Activated CD8-positive, alpha-beta T cell treated with anti-CD3 and anti-CD28 coated beads for 36 hours (primary cell): Measurements from ENCODE around the gene HOXD10. TPM values are rescaled to one million over a fixed set of nuclear protein-coding genes. Genes with fewer than 3 reads are reported as not detected.
A peak's percentile ranks its signal among the peaks of the same experiment; 100 is the strongest.

Experiments used
- ATAC-seq: fragments of 200-7000 bp; cut with Tn5 transposase; one replicate; pipeline ENCODE4 v1.10.0; 2021; ENCODE audit warnings: mild to moderate bottlenecking, moderate library complexity
- CTCF ChIA-PET: fragments of 350-600 bp; sonication (Branson Sonifier 250); formaldehyde crosslinking; loops from one replicate; lab custom pipeline; 2021; ENCODE audit warnings: antibody characterized with exemption; lab: Charles Lee
- POLR2A ChIA-PET: fragments of 350-600 bp; sonication (Branson Sonifier 250); formaldehyde crosslinking; loops from one replicate; lab custom pipeline; 2021; ENCODE audit warnings: antibody characterized with exemption; lab: Charles Lee
- DNase-seq: peaks from one replicate; pipeline ENCODE4 v3.0.0-alpha.2; 2020
- H3K27ac Mint-ChIP-seq: one replicate; pipeline ENCODE4 v1.8.0; 2021; ENCODE audit warnings: mild to moderate bottlenecking, mixed read lengths
- H3K27me3 Mint-ChIP-seq: one replicate; pipeline ENCODE4 v1.8.0; 2021; ENCODE audit warnings: mixed read lengths
- H3K36me3 Mint-ChIP-seq: one replicate; pipeline ENCODE4 v1.8.0; 2021; ENCODE audit warnings: low read depth, mixed read lengths
- H3K4me1 Mint-ChIP-seq: one replicate; pipeline ENCODE4 v1.8.0; 2021; ENCODE audit warnings: low read depth, mixed read lengths
- H3K4me3 Mint-ChIP-seq: one replicate; pipeline ENCODE4 v1.8.0; 2021; ENCODE audit warnings: mild to moderate bottlenecking, moderate library complexity, mixed read lengths
- H3K9me3 Mint-ChIP-seq: one replicate; pipeline ENCODE4 v1.8.0; 2021; ENCODE audit warnings: mixed read lengths
- intact Hi-C: fragments of 100-400 bp; cut with micrococcal nuclease; formaldehyde crosslinking; loops from one replicate; pipeline ENCODE4 v1.10.0; 2022
- total RNA-seq, 2 experiments: library from RNA; stranded (reverse); gene quantifications; one replicate each; pipeline ENCODE4 v1.2.3, GENCODE V29; 2021
- TF ChIP-seq, protein P1 (sequence below): fragments of 200-600 bp; IDR thresholded peaks from one replicate; pipeline ENCODE4 v1.8.0; 2022; ENCODE audit warnings: antibody characterized with exemption, mild to moderate bottlenecking

HOXD10 gene
- total RNA-seq, 2 experiments from 2014 or later = not detected

DNA sequence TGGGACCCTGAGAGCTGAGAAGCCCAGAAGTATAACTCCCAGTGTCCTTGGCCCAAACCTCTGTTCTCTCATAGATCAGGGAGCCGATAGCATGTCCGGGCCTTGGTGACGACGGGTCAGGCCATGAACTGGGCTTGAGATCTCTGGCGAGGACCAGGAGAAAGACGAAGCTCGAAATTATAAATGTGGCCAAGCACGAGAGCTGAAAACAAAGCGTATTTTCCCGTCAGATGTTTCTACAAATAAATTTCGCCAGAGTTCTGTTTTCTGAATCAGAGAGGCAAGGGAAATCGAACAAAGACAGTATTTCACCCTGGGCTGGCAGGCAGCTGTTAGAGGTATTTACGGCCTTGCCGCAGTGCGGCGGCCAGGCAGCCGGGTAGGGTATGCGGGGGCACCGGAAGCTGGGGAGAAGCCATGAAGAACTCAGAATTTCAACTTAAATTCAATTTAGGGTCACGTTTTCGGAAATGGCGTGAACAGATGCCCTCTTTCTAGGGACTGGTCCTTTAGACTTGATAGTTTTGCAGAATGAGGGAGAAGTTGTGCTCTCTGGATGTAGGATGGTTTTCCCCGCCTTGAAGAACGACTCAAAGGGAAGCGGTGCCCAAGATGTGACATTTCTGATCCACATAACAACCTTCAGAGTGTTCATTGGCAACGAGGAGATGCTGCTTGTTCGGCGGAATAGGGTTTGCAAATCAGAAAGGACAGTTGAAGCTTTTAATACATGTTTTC is 22.5 kb downstream of the HOXD10 start:
- Mint-ChIP-seq H3K4me1 (peaks cover 27% of the 10 kb centered on the region), H3K36me3 (peaks cover 5% of the 10 kb centered on the region), H3K27ac (no peak overlapping the region), H3K9me3 (no peaks in the 10 kb centered on the region), H3K4me3 (no peak overlapping the region), H3K27me3 (peaks cover 70% of the 10 kb centered on the region)
- DNase-seq = no peak
- ATAC-seq = no peak
- ChIA-PET CTCF (interaction anchor here (0.9 to 8.4 kb wide), 18 partner anchors 8 to 999 kb away, joined by 3 to 117 read pairs (median 10); partner anchors contain the start of genes HOXD4 and HOXD8), POLR2A (no interaction called here)
- intact Hi-C loops = no loop called here
- TF ChIP-seq, protein P1, sequence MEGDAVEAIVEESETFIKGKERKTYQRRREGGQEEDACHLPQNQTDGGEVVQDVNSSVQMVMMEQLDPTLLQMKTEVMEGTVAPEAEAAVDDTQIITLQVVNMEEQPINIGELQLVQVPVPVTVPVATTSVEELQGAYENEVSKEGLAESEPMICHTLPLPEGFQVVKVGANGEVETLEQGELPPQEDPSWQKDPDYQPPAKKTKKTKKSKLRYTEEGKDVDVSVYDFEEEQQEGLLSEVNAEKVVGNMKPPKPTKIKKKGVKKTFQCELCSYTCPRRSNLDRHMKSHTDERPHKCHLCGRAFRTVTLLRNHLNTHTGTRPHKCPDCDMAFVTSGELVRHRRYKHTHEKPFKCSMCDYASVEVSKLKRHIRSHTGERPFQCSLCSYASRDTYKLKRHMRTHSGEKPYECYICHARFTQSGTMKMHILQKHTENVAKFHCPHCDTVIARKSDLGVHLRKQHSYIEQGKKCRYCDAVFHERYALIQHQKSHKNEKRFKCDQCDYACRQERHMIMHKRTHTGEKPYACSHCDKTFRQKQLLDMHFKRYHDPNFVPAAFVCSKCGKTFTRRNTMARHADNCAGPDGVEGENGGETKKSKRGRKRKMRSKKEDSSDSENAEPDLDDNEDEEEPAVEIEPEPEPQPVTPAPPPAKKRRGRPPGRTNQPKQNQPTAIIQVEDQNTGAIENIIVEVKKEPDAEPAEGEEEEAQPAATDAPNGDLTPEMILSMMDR = no peak

DNA sequence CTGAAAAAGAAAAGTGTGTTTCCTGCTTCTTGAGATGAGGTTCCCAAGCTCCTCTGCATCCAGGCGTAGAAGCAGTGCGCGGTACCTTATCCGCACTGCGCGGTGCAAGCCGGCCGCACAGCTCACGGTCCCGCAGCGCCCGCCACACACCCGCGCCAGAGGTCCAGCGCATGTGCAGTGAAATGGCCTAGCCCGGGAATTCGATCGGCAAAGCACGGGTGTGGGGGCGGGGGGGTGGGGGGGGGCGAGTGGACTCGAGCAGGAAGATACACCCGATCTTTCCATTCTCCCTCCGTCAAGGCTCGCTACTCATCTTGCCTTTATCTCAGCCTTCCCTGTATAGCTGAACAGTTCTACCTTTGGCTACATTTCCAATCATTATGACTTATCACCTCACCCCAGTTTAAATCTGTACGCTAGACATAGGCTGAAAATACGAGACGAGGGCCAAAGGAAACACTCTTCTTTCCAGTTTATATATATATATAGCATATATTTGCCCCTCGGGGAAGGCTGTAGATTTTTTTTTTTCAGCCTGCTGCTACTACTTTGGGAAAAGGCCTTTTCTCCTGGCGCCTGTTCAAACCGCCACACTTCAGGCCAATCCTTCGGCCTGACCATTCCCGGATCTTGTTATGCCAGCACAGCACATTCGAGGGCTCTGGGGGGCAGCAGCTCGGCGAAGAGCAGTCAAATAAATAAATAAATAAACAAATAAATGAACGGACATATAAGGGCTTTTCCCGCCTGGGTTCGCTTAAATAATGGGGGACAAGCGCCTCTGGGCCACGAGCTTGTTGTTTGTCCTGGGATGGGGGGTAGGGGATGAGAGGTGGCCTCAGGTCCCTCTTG is 23.3 kb downstream of the HOXD10 start:
- TF ChIP-seq, protein P1 = no peak
- H3K27me3 Mint-ChIP-seq = peaks cover 68% of the 10 kb centered on the region
- H3K36me3 Mint-ChIP-seq = peaks cover 5% of the 10 kb centered on the region
- ChIA-PET CTCF (interaction anchor here (0.6 to 8.4 kb wide), 42 partner anchors 8 to 998 kb away, joined by 3 to 117 read pairs (median 5); partner anchors contain the start of genes HOXD1, HOXD4 and HOXD8), POLR2A (no interaction called here)
- ATAC-seq (no peak), DNase-seq (no peak)
- peaks cover 27% of the 10 kb centered on the region for H3K4me1 Mint-ChIP-seq
- H3K27ac Mint-ChIP-seq = no peak overlapping the region
- peak overlapping the region; percentile 56 for H3K4me3 Mint-ChIP-seq
- intact Hi-C loops = loop anchor here (1.0 to 5.0 kb wide), 3 partner anchors 315 to 512 kb away; no protein-coding TSS in a partner anchor
- H3K9me3 Mint-ChIP-seq = no peaks in the 10 kb centered on the region

DNA sequence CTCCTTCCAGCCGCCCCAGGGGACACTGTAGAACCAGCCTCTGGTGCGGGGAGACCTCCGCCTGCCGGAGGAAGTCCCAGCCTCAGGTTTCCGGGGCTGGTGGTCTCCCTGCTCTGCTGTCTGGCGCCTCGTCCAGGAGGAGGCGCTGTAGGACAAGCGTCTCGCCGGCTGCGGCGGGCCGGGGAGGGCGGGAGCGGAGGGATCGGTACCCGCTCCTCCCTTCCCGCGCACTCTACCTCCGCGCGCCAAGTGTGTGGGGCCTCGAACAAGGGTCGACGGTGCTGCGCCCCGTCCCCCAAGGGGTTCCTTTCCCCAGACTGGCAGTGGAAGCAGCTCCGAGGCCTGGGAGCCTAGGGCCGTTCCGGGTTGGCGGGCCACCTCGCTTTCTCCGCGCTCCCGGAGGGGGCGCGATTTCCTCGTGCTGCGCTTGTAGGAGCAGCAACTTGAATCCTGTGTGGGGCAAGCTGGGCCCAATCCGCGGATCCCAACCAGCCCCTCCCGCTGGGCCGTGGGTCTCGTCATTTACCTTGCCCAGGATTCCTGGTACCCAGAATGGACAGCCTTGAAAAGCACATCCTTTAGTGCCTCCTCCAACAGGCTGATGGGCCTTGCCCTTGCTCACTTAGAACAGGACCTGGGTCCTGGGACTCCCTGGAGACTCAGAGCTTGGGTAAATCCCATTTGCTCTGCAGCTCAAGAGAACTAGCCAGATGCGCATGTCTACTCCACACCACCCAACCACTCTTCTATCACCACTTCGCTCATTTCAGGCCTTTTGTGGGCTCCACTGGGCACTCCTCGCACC is 24.1 kb downstream of the HOXD10 start:
- POLR2A ChIA-PET = no interaction called here
- peaks cover 23% of the 10 kb centered on the region for H3K4me1 Mint-ChIP-seq
- ATAC-seq = peak; percentile 94
- CTCF ChIA-PET = interaction anchor here (0.6 to 8.4 kb wide), 42 partner anchors 9 to 514 kb away, joined by 3 to 117 read pairs (median 5); partner anchors contain the start of genes HOXD1, HOXD4 and HOXD8
- H3K27ac Mint-ChIP-seq = no peak overlapping the region
- peaks cover 68% of the 10 kb centered on the region for H3K27me3 Mint-ChIP-seq
- peak; percentile 76 for DNase-seq
- intact Hi-C loops = loop anchor here (1.0 to 5.0 kb wide), 3 partner anchors 315 to 512 kb away; no protein-coding TSS in a partner anchor
- peaks cover 5% of the 10 kb centered on the region for H3K36me3 Mint-ChIP-seq
- TF ChIP-seq, protein P1 = peak; percentile 94
- H3K9me3 Mint-ChIP-seq = no peaks in the 10 kb centered on the region
- H3K4me3 Mint-ChIP-seq = peak overlapping the region; percentile 56

DNA sequence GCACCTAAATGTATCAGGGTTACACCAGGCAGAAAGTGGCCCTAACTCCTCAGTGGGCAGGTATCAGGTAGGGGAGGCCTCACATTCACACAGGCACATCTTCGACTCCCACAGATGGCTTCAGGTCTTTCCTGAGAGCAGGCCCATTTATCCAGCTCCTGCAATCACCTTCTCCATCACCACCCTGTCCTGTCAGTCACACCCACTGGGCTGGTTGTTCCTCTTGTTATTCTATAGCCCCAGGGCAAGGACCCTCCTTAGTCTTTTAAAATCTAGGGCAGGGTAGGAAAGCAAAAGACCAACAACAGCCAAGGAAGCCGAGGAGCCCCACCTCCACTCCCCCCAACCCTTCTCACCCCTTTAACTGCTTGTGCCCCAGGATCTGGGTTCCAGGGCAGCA is 25.7 kb downstream of the HOXD10 start:
- peaks cover 71% of the 10 kb centered on the region for H3K27me3 Mint-ChIP-seq
- no peak for DNase-seq
- no peak overlapping the region for H3K27ac Mint-ChIP-seq
- POLR2A ChIA-PET = no interaction called here
- TF ChIP-seq, protein P1 = no peak
- H3K4me1 Mint-ChIP-seq = peaks cover 16% of the 10 kb centered on the region
- no peaks in the 10 kb centered on the region for H3K9me3 Mint-ChIP-seq
- H3K36me3 Mint-ChIP-seq = peaks cover 5% of the 10 kb centered on the region
- no peak for ATAC-seq
- H3K4me3 Mint-ChIP-seq = no peak overlapping the region
- CTCF ChIA-PET = interaction anchor here (0.9 to 8.4 kb wide), 4 partner anchors 10 to 412 kb away, joined by 3 to 117 read pairs (median 14); no protein-coding TSS in a partner anchor
- intact Hi-C loops = loop anchor here (5.0 kb wide), 2 partner anchors 410 to 510 kb away; no protein-coding TSS in a partner anchor
